ENCODE measurements around the gene HDGFL3.

GRCh38 chr15:83198476-83198875 is 9.1 kb downstream of the HDGFL3 start:
- TF ChIP-seq ZNF621 (tag by site-specific recombination; IDR thresholded peaks at IDR 0.05) (no peak), CTCF (tag by site-specific recombination; IDR thresholded peaks at IDR 0.05) (no peak), ZNF530 (tag by site-specific recombination; IDR thresholded peaks at IDR 0.05; ENCODE audit: low read depth) (no peak), KLF16 (tag by site-specific recombination; IDR thresholded peaks at IDR 0.05) (no peak)
